ENCODE data around the gene FBXL3. TPM values are rescaled to one million over a fixed set of nuclear protein-coding genes. Genes with fewer than 3 reads are reported as not detected.

The FBXL3 gene
- polyA plus RNA-seq, 1 of the 3 experiments (the other 2 are of a cell fraction), result 13.6 TPM

DNA sequence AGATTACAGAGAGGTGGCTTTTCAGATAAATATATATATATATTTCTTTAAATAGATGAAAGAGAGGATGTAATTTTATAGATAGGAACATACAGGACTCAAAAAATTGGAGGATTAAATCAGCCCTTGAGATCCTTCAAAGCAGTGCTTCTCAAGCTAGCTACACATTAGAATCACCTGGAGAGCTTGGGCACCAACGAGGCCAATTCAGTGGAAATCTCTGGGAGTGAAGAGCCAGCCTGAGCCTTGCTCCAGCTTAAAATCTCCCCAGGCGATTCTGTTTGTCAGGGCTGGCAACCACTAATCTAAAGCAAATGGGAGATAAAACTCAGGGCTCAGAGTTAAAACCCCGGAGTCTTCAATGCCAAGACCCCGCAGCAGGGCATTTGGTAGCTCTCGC is 50.0 kb downstream of the FBXL3 start:
- H4K20me1 ChIP-seq (ENCODE audit: insufficient read depth), result no peaks in the 10 kb centered on the region
- H3K27me3 ChIP-seq (ENCODE audit: insufficient read depth), result no peaks in the 10 kb centered on the region
- no peak overlapping the region for H3K4me2 ChIP-seq
- H2AFZ ChIP-seq (ENCODE audit: low read depth), result no peak overlapping the region
- no peaks in the 10 kb centered on the region for H3K36me3 ChIP-seq (replicated peaks in 1 of 2; ENCODE audit: control insufficient read depth in 1 of 2, insufficient read depth in 2 of 2, low read length in 1 of 2)
- no peak overlapping the region for H3K9ac ChIP-seq
- TF ChIP-seq, protein P1, sequence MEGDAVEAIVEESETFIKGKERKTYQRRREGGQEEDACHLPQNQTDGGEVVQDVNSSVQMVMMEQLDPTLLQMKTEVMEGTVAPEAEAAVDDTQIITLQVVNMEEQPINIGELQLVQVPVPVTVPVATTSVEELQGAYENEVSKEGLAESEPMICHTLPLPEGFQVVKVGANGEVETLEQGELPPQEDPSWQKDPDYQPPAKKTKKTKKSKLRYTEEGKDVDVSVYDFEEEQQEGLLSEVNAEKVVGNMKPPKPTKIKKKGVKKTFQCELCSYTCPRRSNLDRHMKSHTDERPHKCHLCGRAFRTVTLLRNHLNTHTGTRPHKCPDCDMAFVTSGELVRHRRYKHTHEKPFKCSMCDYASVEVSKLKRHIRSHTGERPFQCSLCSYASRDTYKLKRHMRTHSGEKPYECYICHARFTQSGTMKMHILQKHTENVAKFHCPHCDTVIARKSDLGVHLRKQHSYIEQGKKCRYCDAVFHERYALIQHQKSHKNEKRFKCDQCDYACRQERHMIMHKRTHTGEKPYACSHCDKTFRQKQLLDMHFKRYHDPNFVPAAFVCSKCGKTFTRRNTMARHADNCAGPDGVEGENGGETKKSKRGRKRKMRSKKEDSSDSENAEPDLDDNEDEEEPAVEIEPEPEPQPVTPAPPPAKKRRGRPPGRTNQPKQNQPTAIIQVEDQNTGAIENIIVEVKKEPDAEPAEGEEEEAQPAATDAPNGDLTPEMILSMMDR (IDR thresholded peaks at IDR 0.05), result no peak
- TF ChIP-seq RCOR1 (IDR thresholded peaks at IDR 0.05; ENCODE audit: low read length) (no peak), GABPA (IDR thresholded peaks at IDR 0.05; ENCODE audit: low read depth) (no peak), NFIC (IDR thresholded peaks at IDR 0.05; ENCODE audit: borderline replicate concordance) (no peak), JUND (IDR thresholded peaks at IDR 0.05) (no peak), POLR2AphosphoS5 (IDR thresholded peaks at IDR 0.05; ENCODE audit: low read depth, low read length) (no peak), MEF2A (IDR thresholded peaks at IDR 0.05; ENCODE audit: borderline replicate concordance, low read depth) (no peak), SMC3 (IDR thresholded peaks at IDR 0.05; ENCODE audit: low read depth, low read length) (no peak), FOSL2 (IDR thresholded peaks at IDR 0.05; ENCODE audit: borderline replicate concordance, low read depth) (no peak), FOXM1 (IDR thresholded peaks at IDR 0.05; ENCODE audit: low read depth) (no peak), FOXJ3 (CRISPR knock-in tag; IDR thresholded peaks at IDR 0.05) (no peak), CHD2 (IDR thresholded peaks at IDR 0.05; ENCODE audit: low read length, partially characterized antibody) (no peak), SIN3A (IDR thresholded peaks at IDR 0.05; ENCODE audit: borderline replicate concordance, low read depth, low read length) (no peak)
- TF ChIP-seq, protein P2, sequence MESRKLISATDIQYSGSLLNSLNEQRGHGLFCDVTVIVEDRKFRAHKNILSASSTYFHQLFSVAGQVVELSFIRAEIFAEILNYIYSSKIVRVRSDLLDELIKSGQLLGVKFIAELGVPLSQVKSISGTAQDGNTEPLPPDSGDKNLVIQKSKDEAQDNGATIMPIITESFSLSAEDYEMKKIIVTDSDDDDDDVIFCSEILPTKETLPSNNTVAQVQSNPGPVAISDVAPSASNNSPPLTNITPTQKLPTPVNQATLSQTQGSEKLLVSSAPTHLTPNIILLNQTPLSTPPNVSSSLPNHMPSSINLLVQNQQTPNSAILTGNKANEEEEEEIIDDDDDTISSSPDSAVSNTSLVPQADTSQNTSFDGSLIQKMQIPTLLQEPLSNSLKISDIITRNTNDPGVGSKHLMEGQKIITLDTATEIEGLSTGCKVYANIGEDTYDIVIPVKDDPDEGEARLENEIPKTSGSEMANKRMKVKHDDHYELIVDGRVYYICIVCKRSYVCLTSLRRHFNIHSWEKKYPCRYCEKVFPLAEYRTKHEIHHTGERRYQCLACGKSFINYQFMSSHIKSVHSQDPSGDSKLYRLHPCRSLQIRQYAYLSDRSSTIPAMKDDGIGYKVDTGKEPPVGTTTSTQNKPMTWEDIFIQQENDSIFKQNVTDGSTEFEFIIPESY (IDR thresholded peaks at IDR 0.05; ENCODE audit: borderline replicate concordance, low read depth), result no peak
- TF ChIP-seq, protein P3, sequence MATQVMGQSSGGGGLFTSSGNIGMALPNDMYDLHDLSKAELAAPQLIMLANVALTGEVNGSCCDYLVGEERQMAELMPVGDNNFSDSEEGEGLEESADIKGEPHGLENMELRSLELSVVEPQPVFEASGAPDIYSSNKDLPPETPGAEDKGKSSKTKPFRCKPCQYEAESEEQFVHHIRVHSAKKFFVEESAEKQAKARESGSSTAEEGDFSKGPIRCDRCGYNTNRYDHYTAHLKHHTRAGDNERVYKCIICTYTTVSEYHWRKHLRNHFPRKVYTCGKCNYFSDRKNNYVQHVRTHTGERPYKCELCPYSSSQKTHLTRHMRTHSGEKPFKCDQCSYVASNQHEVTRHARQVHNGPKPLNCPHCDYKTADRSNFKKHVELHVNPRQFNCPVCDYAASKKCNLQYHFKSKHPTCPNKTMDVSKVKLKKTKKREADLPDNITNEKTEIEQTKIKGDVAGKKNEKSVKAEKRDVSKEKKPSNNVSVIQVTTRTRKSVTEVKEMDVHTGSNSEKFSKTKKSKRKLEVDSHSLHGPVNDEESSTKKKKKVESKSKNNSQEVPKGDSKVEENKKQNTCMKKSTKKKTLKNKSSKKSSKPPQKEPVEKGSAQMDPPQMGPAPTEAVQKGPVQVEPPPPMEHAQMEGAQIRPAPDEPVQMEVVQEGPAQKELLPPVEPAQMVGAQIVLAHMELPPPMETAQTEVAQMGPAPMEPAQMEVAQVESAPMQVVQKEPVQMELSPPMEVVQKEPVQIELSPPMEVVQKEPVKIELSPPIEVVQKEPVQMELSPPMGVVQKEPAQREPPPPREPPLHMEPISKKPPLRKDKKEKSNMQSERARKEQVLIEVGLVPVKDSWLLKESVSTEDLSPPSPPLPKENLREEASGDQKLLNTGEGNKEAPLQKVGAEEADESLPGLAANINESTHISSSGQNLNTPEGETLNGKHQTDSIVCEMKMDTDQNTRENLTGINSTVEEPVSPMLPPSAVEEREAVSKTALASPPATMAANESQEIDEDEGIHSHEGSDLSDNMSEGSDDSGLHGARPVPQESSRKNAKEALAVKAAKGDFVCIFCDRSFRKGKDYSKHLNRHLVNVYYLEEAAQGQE (IDR thresholded peaks at IDR 0.05; ENCODE audit: low read depth, low read length), result no peak
- no peaks in the 10 kb centered on the region for H3F3A ChIP-seq (replicated peaks; ENCODE audit: insufficient read depth)
- CTCF ChIA-PET, result interaction anchor here (1.1 to 4.0 kb wide), 4 partner anchors 7 to 1107 kb away, joined by 3 to 34 read pairs (median 6); no protein-coding TSS in a partner anchor
- H3K9me2 ChIP-seq, result no peaks in the 10 kb centered on the region
- POLR2A ChIA-PET, result no interaction called here
- H3K79me2 ChIP-seq (ENCODE audit: insufficient read depth), result no peaks in the 10 kb centered on the region
- 37% methylated on average over 2 of the region's 5 CpGs for WGBS (ENCODE audit: low lambda C conversion rate)
- H3K4me3 ChIP-seq (ENCODE audit: low read depth in 2 of 2, low read length in 1 of 2), result no peak overlapping the region
- peak; percentile 58 for DNase-seq
- no peaks in the 10 kb centered on the region for H3K9me3 ChIP-seq
- H3K27ac ChIP-seq (ENCODE audit: low read depth in 2 of 2, low read length in 1 of 2), result no peak overlapping the region
- H3K4me1 ChIP-seq (ENCODE audit: control insufficient read depth in 1 of 2, insufficient read depth in 2 of 2, low read depth in 1 of 2, low read length in 1 of 2), result peaks cover 0 to 5% of the 10 kb centered on the region in 2 experiments; a peak in 2 of 4 replicates
